Stimulated activated CD4-positive, alpha-beta T cell treated with anti-CD3 and anti-CD28 coated beads, Interleukin-4, amount 100 ng/mL, for 1 hour (primary cell): Measurements from ENCODE around the gene PPP1R1C.

ENCODE experiments used
- DNase-seq: peaks from one replicate; pipeline ENCODE4 v3.0.0-alpha.2; 2020

Gene PPP1R1C

GRCh38 chr2:182115258-182115657, 129.6 kb downstream of the PPP1R1C start:
- DNase-seq: no peak

GRCh38 chr2:182116774-182117173, 131.1 kb downstream of the PPP1R1C start:
- no peak for DNase-seq

GRCh38 chr2:182117196-182117595, 131.5 kb downstream of the PPP1R1C start:
- no peak for DNase-seq

- DNase-seq: no peak
Observed at GRCh38 chr2:182128821-182129707, 143.4 kb downstream of the PPP1R1C start.

- DNase-seq: no peak
Observed at GRCh38 chr2:182132605-182133004, 147.0 kb downstream of the PPP1R1C start.

DNA sequence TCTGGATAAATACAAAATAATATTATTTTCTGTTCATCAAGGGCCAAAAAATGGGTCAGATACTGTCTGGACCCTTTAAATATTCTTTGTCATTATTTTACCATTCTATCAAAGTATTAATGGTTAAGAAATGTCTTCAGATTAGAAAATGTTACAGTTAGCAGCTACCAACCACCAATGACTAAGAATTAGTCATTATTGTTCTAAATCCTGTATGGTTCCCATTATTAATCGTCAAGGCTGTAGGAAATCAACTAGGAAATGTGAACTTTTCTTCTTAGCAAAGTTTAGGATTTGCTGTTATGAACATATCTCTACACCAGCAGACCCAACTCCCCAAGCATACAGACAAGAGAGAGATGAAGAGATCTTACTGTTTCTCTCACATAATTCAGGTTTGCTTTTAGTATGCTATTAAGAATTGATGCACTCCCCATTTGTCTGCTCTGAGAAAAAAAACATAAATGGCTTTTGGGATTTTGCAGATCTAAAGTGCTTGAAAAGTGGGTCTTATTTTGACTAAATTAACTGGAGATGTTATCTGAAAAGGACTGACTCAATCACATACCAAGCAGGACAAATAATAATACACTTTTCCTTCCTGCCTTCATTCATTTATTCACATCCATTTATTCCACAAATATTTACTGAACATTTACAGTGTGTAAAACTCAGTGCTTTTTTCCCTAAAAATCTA, 147.7 kb downstream of the PPP1R1C start:
- DNase-seq: no peak

GRCh38 chr2:182134201-182134600, 148.5 kb downstream of the PPP1R1C start:
- no peak for DNase-seq

DNA sequence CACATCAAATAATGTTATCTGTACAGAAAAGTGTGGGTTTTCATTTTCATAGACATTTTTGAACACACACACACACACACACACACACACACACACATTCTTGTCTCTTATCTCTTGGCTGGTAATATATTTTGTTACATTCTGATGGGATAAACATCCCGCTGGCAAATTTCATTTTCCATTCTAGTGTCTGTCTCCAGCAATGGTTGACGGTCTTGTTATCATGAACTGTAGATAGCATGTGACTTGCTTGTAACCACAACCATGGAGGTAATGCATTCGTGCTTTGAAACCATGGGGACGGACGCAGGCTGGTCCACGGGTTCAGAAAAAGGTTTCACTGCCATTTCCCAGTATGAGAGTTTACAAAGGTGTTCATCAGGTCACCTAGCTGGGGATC, 156.4 kb downstream of the PPP1R1C start:
- DNase-seq: no peak

DNA sequence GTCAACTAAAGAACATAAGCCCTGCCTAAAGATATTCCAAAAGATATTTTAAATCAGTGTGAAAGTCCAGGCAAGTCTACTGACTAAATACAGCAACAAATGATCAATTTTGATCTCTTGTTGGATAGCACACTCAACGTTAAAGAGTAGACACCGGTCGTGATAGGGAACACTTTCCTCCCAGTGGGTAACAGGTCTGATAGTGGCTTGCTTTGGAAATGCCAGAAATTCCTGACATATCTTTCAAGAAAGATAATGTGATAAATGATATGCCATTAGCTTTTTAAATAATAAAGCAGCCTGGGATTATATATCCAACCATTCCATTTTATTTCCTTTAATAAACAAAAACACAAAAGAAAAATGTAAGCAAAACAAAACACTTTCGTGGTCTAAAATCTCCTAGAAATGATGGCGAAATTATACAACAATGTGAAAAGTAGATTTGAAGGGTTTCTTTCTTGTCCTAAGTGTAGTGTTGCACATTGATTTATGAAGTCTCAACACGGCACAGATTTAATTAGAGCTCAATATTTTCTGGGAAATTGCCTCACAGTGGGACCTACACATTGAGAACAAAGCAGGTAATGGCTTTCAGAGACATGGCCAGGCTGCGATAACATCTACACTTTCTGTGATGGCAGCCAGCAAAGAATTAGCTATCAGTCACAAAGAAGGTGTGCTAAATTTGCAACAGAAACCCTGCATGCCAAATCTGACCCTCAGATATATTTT, 158.6 kb downstream of the PPP1R1C start:
- DNase-seq: no peak

DNA sequence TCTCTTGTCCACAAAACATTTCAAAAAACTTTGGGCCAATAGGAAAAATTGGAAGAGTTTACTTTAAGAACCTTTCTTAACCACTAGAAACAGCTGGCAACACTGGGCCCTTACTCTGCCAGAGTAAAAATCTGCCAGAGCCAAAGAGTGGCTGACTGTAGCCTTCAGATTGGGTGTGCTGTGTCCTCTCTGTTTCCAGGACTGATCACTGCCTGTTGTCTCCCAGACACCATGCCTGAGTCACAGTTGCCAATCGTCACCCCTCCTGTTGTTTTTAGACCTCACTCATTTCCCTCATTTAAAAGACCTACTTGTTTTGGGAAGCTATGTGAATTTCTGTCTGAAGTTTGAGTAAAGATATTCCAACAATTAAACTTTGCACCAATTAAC, 159.1 kb downstream of the PPP1R1C start:
- DNase-seq: no peak

DNA sequence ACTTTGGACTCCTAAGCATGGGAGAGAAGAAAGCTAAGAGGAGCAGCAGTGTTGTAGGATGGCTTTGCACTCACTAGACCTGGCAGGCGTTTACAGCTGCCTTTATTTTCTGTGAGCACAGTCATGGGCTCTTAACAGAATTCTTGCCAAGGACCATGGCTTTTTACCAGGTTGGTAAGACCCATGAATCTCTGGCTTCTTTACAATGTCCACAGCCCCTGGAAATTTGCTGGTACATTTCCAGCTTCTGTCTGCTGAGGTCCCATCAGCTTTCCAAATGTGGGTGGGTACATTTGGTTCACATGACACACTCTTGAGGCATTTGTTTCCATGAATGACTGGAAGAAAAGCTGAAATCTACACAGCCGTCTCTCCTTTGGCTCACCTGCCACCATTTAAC, 162.7 kb downstream of the PPP1R1C start:
- no peak for DNase-seq

- DNase-seq: no peak
Observed at GRCh38 chr2:182163878-182164277, 178.2 kb downstream of the PPP1R1C start.

GRCh38 chr2:182164686-182165085, 179.0 kb downstream of the PPP1R1C start:
- DNase-seq: no peak

- no peak for DNase-seq
Observed at GRCh38 chr2:182165202-182165601, 179.5 kb downstream of the PPP1R1C start.

DNA sequence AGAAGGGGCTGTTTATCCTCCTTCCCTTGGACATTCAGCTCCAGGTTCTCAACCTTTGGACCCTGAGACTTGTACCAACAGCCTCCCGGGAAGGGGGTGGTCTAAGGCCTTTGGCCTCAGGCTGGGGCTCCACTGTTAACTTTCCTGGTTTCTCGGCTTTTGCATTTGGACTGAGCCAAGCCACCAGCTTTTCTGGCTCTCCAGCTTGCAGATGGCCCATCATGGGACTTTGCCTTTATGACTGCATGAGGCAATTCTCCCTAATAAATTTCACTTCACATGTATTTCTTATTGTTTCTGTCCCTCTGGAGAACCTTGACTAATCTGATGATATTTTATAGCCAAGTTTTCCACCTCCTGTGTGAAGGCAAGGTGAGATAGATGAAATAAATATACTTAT, 180.8 kb downstream of the PPP1R1C start:
- no peak for DNase-seq

DNA sequence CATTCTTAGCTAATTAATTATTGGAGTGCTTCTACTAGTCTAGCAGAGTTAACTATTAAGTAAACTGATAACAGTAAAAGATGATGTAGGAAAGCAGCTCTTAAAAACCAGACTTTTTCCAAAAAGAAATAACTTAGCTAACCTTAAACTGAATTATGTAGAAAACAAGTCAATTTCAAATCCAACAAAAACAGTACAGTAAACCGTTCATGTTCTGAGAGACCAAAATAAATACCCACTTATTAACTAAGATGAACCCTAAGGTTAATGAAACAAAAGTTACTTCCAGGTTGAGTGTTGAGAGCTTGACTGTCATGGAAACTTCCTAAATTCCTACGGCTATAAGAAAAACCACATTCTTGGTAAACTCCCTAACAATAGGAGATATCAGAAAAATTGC, 181.2 kb downstream of the PPP1R1C start:
- no peak for DNase-seq
